IMR-90 (cell line): Measurements from ENCODE around the gene RALGPS1. TPM values are rescaled to one million over a fixed set of nuclear protein-coding genes. Genes with fewer than 3 reads are reported as not detected.

Source experiments
- ATAC-seq: fragments of 200-7000 bp; cut with Tn5 transposase; 2 replicates; pipeline ENCODE4 v1.9.1; 2020; ENCODE audit warnings: low read depth, mild to moderate bottlenecking, moderate library complexity
- BruUV-seq: library from RNA; stranded (reverse); fragments of 400-500 nt; replicated peaks from 2 replicates; lab custom pipeline; 2021; lab: Mats Ljungman, UMichigan
- CTCF ChIA-PET: fragments of 300-600 bp; formaldehyde crosslinking; extraction: SDS; loops from one replicate; lab custom pipeline; 2021; ENCODE audit warnings: antibody characterized with exemption; lab: Yijun Ruan, JAX
- POLR2A ChIA-PET: fragments of 300-600 bp; sonication (Branson Sonifier 250); formaldehyde crosslinking; loops from one replicate; lab custom pipeline; 2022; ENCODE audit warnings: antibody characterized with exemption; ENCODE audit not compliant: unreplicated experiment; lab: Charles Lee
- DNase-seq: peaks from one replicate; pipeline ENCODE4 v3.0.0; 2013
- H2AFZ ChIP-seq: replicated peaks from 2 replicates; pipeline ENCODE3; 2013; ENCODE audit warnings: low read length, mild to moderate bottlenecking; ENCODE audit not compliant: poor library complexity
- H2AK5ac ChIP-seq: 2 replicates; pipeline ENCODE4 v1.6.1; 2013; ENCODE audit warnings: low read depth, low read length, inconsistent platforms
- H2AK9ac ChIP-seq: replicated peaks from 2 replicates; pipeline ENCODE3; 2013; ENCODE audit warnings: mild to moderate bottlenecking, low read depth, low read length, moderate library complexity; ENCODE audit not compliant: poor library complexity
- H2BK120ac ChIP-seq: 2 replicates; pipeline ENCODE4 v1.6.1; 2013; ENCODE audit warnings: low read depth, low read length, inconsistent platforms
- H2BK15ac ChIP-seq: 3 replicates; pipeline ENCODE4 v1.6.1; 2013; ENCODE audit warnings: low read depth, low read length, inconsistent platforms
- H2BK20ac ChIP-seq: 2 replicates; pipeline ENCODE4 v1.6.1; 2013; ENCODE audit warnings: low read depth, mild to moderate bottlenecking, inconsistent platforms, low read length, moderate library complexity
- H2BK5ac ChIP-seq: 2 replicates; pipeline ENCODE4 v1.6.1; 2013; ENCODE audit warnings: mild to moderate bottlenecking, low read depth, low read length, inconsistent platforms; ENCODE audit not compliant: poor library complexity, severe bottlenecking
- H3K14ac ChIP-seq: replicated peaks from 2 replicates; pipeline ENCODE4 v1.6.1; 2013; ENCODE audit warnings: low read depth, low read length, inconsistent platforms
- H3K18ac ChIP-seq: 2 replicates; pipeline ENCODE4 v1.6.1; 2013; ENCODE audit warnings: low read depth, low read length, control low read depth
- H3K23ac ChIP-seq: 2 replicates; pipeline ENCODE4 v1.6.1; 2013; ENCODE audit warnings: low read depth, low read length, inconsistent platforms
- H3K27ac ChIP-seq: 2 replicates; pipeline ENCODE4 v1.5.1; 2013; ENCODE audit warnings: mild to moderate bottlenecking, control low read depth, low read length; ENCODE audit not compliant: insufficient read depth
- H3K27me3 ChIP-seq: 2 replicates; pipeline ENCODE4 v1.6.1; 2013; ENCODE audit warnings: low read length; ENCODE audit not compliant: control insufficient read depth, insufficient read depth
- H3K36me3 ChIP-seq: 2 replicates; pipeline ENCODE4 v1.6.1; 2013; ENCODE audit warnings: low read length, mixed read lengths; ENCODE audit not compliant: control insufficient read depth, insufficient read depth
- H3K4ac ChIP-seq: 2 replicates; pipeline ENCODE4 v1.6.1; 2013; ENCODE audit warnings: low read depth, low read length, inconsistent platforms
- H3K4me1 ChIP-seq: 2 replicates; pipeline ENCODE4 v1.6.1; 2013; ENCODE audit warnings: low read length, mixed read lengths; ENCODE audit not compliant: control insufficient read depth, insufficient read depth
- H3K4me2 ChIP-seq: 2 replicates; pipeline ENCODE4 v1.6.1; 2013; ENCODE audit warnings: low read depth, mild to moderate bottlenecking, control low read depth, low read length, moderate library complexity
- H3K4me3 ChIP-seq: 2 replicates; pipeline ENCODE4 v1.5.1; 2013; ENCODE audit warnings: low read depth, mild to moderate bottlenecking, control low read depth, low read length, moderate library complexity; ENCODE audit not compliant: insufficient read depth
- H3K56ac ChIP-seq: 2 replicates; pipeline ENCODE4 v1.6.1; 2013; ENCODE audit warnings: low read length, inconsistent platforms; ENCODE audit not compliant: insufficient read depth; ENCODE audit errors: extremely low read depth
- H3K79me1 ChIP-seq, 2 experiments: 2 replicates each; pipeline ENCODE4 v1.6.1; 2013; ENCODE audit warnings: low read length in 2 of 2, inconsistent platforms in 1 of 2, low read depth in 1 of 2
- H3K9ac ChIP-seq: 2 replicates; pipeline ENCODE4 v1.6.1; 2013; ENCODE audit warnings: low read depth, low read length, control low read depth
- H3K9me1 ChIP-seq: 2 replicates; pipeline ENCODE4 v1.6.1; 2013; ENCODE audit warnings: low read length, inconsistent platforms; ENCODE audit not compliant: insufficient read depth
- H3K9me3 ChIP-seq: 2 replicates; pipeline ENCODE4 v1.6.1; 2013; ENCODE audit warnings: low read length; ENCODE audit not compliant: control insufficient read depth, insufficient read depth
- H4K20me1 ChIP-seq: 2 replicates; pipeline ENCODE4 v1.6.1; 2013; ENCODE audit warnings: low read length, inconsistent platforms; ENCODE audit not compliant: insufficient read depth
- H4K5ac ChIP-seq: 2 replicates; pipeline ENCODE4 v1.6.1; 2013; ENCODE audit warnings: mild to moderate bottlenecking, low read depth, low read length, control low read depth
- H4K8ac ChIP-seq, 2 experiments: 2 replicates each; pipeline ENCODE4 v1.6.1; 2013; ENCODE audit warnings: low read depth in 2 of 2, low read length in 2 of 2, control low read depth in 1 of 2, inconsistent platforms in 1 of 2
- H4K91ac ChIP-seq: 2 replicates; pipeline ENCODE4 v1.6.1; 2013; ENCODE audit warnings: low read depth, low read length, inconsistent platforms; ENCODE audit not compliant: insufficient read depth
- BHLHE40 ChIP-seq: fragments of 150-350 bp; IDR thresholded peaks from 2 replicates; pipeline ENCODE4 v1.6.1; 2016; ENCODE audit warnings: mild to moderate bottlenecking, low read depth, low read length
- MAZ ChIP-seq: IDR thresholded peaks from 2 replicates; pipeline ENCODE4 v1.6.1; 2012; ENCODE audit warnings: low read depth, mild to moderate bottlenecking, low read length, improper control_type of control experiment, moderate library complexity, borderline replicate concordance
- RAD21 ChIP-seq: IDR thresholded peaks from 2 replicates; pipeline ENCODE4 v1.6.1; 2012; ENCODE audit warnings: low read length, improper control_type of control experiment
- RCOR1 ChIP-seq: IDR thresholded peaks from 2 replicates; pipeline ENCODE4 v1.6.1; 2012; ENCODE audit warnings: mild to moderate bottlenecking, low read length, improper control_type of control experiment; ENCODE audit not compliant: insufficient replicate concordance
- USF2 ChIP-seq: fragments of 150-350 bp; IDR thresholded peaks from 2 replicates; pipeline ENCODE4 v1.6.1; 2017; ENCODE audit warnings: mild to moderate bottlenecking, antibody characterized with exemption, low read length, low read depth
- WGBS, 2 experiments: methylation state at CpG; one replicate each; pipeline versions ENCODE4 v1.1.5 to v1.1.7; 2013; ENCODE audit warnings: missing lambda C conversion rate in 2 of 2; ENCODE audit not compliant: insufficient read length in 1 of 2; ENCODE audit errors: extremely low coverage in 2 of 2; 5-methylcytosine and 5-hydroxymethylcytosine counted together
- dilution Hi-C: fragments of 300-500 bp; cut with HindIII; formaldehyde crosslinking; loops from one replicate; pipeline ENCODE4 v1.14.3; 2018; ENCODE audit warnings: low sequenced_read_pairs; ENCODE audit not compliant: unreplicated experiment
- in situ Hi-C: fragments of 300-500 bp; cut with MboI; formaldehyde crosslinking; loops from 3 replicates; pipeline ENCODE4 v1.14.3; 2019; ENCODE audit warnings: low sequenced_read_pairs, inconsistent platforms, mixed read lengths
- intact Hi-C: fragments of 100-400 bp; cut with micrococcal nuclease; formaldehyde crosslinking; loops from 2 replicates; pipeline ENCODE4 v1.10.0; 2022
- polyA plus RNA-seq, 3 experiments: library from polyadenylated mRNA; depleted of rRNA; stranded (reverse); fragments of >200 nt; gene quantifications; 2 replicates each; pipeline ENCODE4 v1.2.3, GENCODE V29; 2012; ENCODE audit warnings: low replicate concordance in 1 of 3
- total RNA-seq: library from RNA; depleted of rRNA; stranded (reverse); fragments of >200 nt; gene quantifications from 2 replicates; pipeline ENCODE4 v1.2.3, GENCODE V29; 2012

RALGPS1 gene
- total and polyA plus RNA-seq, 2 of the 4 experiments (the other 2 are of a cell fraction): 0.90 to 2.8 TPM

DNA sequence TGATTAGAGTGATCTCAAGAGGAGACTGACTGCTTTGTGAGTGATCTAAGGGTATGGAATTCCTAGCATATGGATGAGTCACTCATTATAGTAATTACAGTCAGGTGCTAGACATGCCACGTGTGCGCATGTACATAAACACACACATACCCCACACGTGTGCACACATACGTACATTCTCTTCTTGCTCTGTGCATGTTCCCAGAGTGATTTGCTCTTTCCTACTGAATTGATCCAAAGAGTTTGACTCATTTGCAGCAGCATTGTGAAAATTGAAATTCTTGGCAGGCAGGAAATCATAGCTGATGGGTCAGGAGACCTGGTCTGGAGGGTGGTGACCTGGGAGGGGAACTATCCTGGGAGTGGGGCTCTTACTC, 144.1 kb downstream of the RALGPS1 start:
- intact Hi-C loops (no loop called here), in situ Hi-C loops (no loop called here), dilution Hi-C loops (no loop called here)
- Histone ChIP-seq H2AFZ (no peak overlapping the region), H3K23ac (no peak overlapping the region), H3K79me1 (no peaks in the 10 kb centered on the region), H3K9ac (no peak overlapping the region), H4K91ac (0 out of 2 replicates have a peak overlapping the region, but pooled peaks have one; percentile 10), H3K4ac (peak overlapping the region; percentile 2; the same call in 1 of the 2 replicates), H3K18ac (no peak overlapping the region), H3K9me3 (no peaks in the 10 kb centered on the region), H3K56ac (no peak overlapping the region), H3K27ac (no peak overlapping the region), H2BK120ac (no peak overlapping the region), H2AK5ac (peak overlapping the region; percentile 54; the same call in 1 of the 2 replicates), H3K27me3 (no peaks in the 10 kb centered on the region), H2BK20ac (no peak overlapping the region), H3K9me1 (peaks cover 15% of the 10 kb centered on the region), H3K14ac (no peak overlapping the region; the same call in 1 of the 2 replicates), H3K4me2 (no peak overlapping the region), H2AK9ac (no peak overlapping the region), H3K36me3 (no peaks in the 10 kb centered on the region), H2BK5ac (no peak overlapping the region), H3K4me3 (no peak overlapping the region), H2BK15ac (no peak overlapping the region), H4K20me1 (no peaks in the 10 kb centered on the region), H4K5ac (no peak overlapping the region), H3K4me1 (peaks cover 8% of the 10 kb centered on the region), H4K8ac (peak overlapping the region in 1 of 2 experiments; percentile 31; a peak in 1 of 4 replicates)
- ATAC-seq (no peak), DNase-seq (peak; percentile 48)
- no CpG with 5 or more reads among the region's 4 CpGs for WGBS, 2 experiments
- no peak for TF ChIP-seq RCOR1
- TF ChIP-seq BHLHE40: peak; percentile 69
- TF ChIP-seq RAD21: no peak
- TF ChIP-seq USF2: no peak
- no peak for TF ChIP-seq MAZ
- BruUV-seq: no TSS peak
- CTCF ChIA-PET: no interaction called here
- POLR2A ChIA-PET: no interaction called here
